HepG2 (cell line): Measurements from ENCODE around the gene SIVA1.

Experiments used
- FOXA3 ChIP-seq: IDR thresholded peaks from 2 replicates; pipeline ENCODE4 v1.6.1; 2016; ENCODE audit warnings: missing genetic modification reagents, missing compliant biosample characterization
- TF ChIP-seq, protein P1 (sequence below): sonication (generic); formaldehyde crosslinking; IDR thresholded peaks from 2 replicates; pipeline ENCODE4 v1.4.0; 2020; ENCODE audit warnings: missing genetic modification reagents
- TF ChIP-seq, protein P2 (sequence below): sonication (generic); formaldehyde crosslinking; IDR thresholded peaks from 2 replicates; pipeline ENCODE4 v1.4.0; 2020; ENCODE audit warnings: low read depth, missing genetic modification reagents

DNA sequence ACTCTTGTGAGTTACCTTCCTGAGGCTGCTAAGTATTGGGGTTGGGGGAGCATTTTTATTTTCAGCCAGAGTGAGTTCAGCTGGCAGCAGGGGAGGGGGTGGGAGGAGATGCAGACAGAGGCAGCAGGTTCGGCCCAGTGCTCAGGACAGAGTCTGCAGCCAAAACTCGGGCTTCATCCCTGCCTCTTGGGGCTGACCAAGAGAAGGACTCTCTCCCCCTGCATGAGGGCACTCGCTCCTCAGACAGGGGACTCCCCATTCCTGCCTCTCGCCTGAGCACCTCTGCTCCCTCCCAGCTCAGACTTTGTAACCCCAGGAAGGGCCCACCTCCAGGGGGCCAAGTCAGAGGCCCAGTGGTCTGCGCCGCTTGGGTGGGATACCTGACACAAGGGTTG lies 43.7 kb downstream of the SIVA1 start:
- TF ChIP-seq, protein P1, sequence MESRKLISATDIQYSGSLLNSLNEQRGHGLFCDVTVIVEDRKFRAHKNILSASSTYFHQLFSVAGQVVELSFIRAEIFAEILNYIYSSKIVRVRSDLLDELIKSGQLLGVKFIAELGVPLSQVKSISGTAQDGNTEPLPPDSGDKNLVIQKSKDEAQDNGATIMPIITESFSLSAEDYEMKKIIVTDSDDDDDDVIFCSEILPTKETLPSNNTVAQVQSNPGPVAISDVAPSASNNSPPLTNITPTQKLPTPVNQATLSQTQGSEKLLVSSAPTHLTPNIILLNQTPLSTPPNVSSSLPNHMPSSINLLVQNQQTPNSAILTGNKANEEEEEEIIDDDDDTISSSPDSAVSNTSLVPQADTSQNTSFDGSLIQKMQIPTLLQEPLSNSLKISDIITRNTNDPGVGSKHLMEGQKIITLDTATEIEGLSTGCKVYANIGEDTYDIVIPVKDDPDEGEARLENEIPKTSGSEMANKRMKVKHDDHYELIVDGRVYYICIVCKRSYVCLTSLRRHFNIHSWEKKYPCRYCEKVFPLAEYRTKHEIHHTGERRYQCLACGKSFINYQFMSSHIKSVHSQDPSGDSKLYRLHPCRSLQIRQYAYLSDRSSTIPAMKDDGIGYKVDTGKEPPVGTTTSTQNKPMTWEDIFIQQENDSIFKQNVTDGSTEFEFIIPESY (CRISPR knock-in tag), result no peak
- TF ChIP-seq, protein P2, sequence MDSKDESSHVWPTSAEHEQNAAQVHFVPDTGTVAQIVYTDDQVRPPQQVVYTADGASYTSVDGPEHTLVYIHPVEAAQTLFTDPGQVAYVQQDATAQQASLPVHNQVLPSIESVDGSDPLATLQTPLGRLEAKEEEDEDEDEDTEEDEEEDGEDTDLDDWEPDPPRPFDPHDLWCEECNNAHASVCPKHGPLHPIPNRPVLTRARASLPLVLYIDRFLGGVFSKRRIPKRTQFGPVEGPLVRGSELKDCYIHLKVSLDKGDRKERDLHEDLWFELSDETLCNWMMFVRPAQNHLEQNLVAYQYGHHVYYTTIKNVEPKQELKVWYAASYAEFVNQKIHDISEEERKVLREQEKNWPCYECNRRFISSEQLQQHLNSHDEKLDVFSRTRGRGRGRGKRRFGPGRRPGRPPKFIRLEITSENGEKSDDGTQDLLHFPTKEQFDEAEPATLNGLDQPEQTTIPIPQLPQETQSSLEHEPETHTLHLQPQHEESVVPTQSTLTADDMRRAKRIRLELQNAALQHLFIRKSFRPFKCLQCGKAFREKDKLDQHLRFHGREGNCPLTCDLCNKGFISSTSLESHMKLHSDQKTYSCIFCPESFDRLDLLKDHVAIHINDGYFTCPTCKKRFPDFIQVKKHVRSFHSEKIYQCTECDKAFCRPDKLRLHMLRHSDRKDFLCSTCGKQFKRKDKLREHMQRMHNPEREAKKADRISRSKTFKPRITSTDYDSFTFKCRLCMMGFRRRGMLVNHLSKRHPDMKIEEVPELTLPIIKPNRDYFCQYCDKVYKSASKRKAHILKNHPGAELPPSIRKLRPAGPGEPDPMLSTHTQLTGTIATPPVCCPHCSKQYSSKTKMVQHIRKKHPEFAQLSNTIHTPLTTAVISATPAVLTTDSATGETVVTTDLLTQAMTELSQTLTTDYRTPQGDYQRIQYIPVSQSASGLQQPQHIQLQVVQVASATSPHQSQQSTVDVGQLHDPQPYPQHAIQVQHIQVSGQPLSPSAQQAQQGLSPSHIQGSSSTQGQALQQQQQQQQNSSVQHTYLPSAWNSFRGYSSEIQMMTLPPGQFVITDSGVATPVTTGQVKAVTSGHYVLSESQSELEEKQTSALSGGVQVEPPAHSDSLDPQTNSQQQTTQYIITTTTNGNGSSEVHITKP (CRISPR knock-in tag), result no peak
- no peak for TF ChIP-seq FOXA3 (CRISPR knock-in tag)
